ENCODE data around the gene SLC41A3. TPM values are rescaled to one million over a fixed set of nuclear protein-coding genes. Genes with fewer than 3 reads are reported as not detected.

The SLC41A3 gene
- total and polyA plus RNA-seq, 4 donors, result 32.6 to 71.4 (median 66.8) TPM

GRCh38 chr3:126110431-126111125, 26.7 kb upstream of the SLC41A3 start:
- intact Hi-C loops (cut with DNase I), result no loop called here

DNA sequence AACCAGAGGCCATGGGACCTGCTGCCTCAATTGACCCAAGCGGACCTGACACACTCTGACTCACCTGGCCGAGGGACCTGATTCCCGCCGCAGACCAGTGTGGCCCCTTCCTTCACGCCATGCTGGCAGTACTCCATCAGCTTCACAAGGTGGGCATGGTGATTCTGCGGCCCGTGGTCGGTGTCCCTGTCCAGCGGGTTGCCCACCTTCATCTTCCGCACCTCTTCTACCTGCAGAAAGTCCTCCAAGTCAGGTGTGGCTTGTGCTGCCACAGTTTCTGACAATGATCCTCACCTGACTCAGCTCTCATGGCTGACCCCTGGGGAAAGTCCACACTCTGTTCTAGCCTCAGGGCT, 25.9 kb upstream of the SLC41A3 start:
- peaks cover 0 to 3% of the 10 kb centered on the region in 2 donors for H3K36me3 ChIP-seq (ENCODE audit: control insufficient read depth in 1 of 2, insufficient read depth in 2 of 2, low read length in 1 of 2)
- H3K4me1 ChIP-seq (ENCODE audit: control insufficient read depth in 1 of 2, insufficient read depth in 2 of 2, low read length in 2 of 2), result no peaks in the 10 kb centered on the region
- ATAC-seq (ENCODE audit: low FRiP score), result no peak
- H3K27me3 ChIP-seq (ENCODE audit: control insufficient read depth in 1 of 2, insufficient read depth in 2 of 2, low read length in 1 of 2), result no peaks in the 10 kb centered on the region
- H3K4me3 ChIP-seq (ENCODE audit: low read length in 2 of 2), result no peak overlapping the region
- H3K9me3 ChIP-seq (ENCODE audit: control insufficient read depth, low read length), result no peaks in the 10 kb centered on the region
- WGBS, 2 donors, result 94% methylated on average over 9 to 10 of the region's 10 CpGs
- no peak overlapping the region for H3K27ac ChIP-seq (ENCODE audit: low read depth in 1 of 2, low read length in 2 of 2)
- intact Hi-C loops (cut with DNase I), result no loop called here
- peak in 1 of 2 donors; percentile 48 for DNase-seq

More at GRCh38 chr3:126110431-126111125, 26.7 kb upstream of the SLC41A3 start:
- Histone ChIP-seq H3K4me3 (ENCODE audit: low read length in 2 of 2) (no peak overlapping the region), H3K9me3 (ENCODE audit: control insufficient read depth, low read length) (no peaks in the 10 kb centered on the region), H3K4me1 (ENCODE audit: control insufficient read depth in 1 of 2, insufficient read depth in 2 of 2, low read length in 2 of 2) (no peaks in the 10 kb centered on the region), H3K27me3 (ENCODE audit: control insufficient read depth in 1 of 2, insufficient read depth in 2 of 2, low read length in 1 of 2) (no peaks in the 10 kb centered on the region), H3K36me3 (ENCODE audit: control insufficient read depth in 1 of 2, insufficient read depth in 2 of 2, low read length in 1 of 2) (peaks cover 0 to 3% of the 10 kb centered on the region in 2 donors), H3K27ac (ENCODE audit: low read depth in 1 of 2, low read length in 2 of 2) (no peak overlapping the region)
- DNase-seq (peak in 1 of 2 donors; percentile 47), ATAC-seq (ENCODE audit: low FRiP score) (no peak)
- WGBS, 2 donors, result 88 to 94% methylated on average over 12 of the region's 12 CpGs

DNA sequence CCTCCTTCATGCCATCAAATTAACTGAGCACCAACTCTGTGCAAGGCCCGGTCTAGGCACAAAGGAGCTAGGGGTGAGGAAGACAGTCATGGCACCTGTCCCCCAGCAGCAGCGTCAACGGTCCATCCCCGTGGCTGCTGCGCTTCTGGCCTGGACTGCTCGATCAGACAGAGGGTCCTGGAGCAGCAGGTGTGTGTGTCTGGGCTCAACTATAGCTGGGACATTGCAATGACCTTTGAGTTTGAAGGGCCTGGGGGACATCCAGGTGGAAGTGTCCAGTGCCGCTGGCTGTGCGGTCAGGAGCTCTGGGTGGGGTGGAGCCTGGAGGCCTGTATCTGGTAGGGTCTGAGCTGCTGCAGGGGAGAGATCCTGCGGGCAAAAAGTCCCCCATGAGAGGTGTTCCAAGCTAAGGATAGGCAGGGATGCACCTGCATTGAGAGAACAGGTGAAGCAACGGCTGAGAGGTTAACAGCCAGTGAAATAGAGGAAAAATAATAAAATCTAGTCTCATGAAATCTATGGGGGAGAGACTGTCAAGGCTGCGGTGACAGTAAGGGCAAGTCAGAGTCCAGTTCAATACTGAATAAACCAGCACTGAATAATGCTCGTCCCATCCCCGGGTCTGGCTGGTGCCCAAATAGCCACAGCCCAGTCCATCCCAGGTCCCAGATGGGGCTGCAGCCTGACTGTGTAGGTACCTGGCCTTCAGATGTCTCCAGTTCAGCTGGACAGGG, 25.4 kb upstream of the SLC41A3 start:
- Histone ChIP-seq H3K4me1 (ENCODE audit: control insufficient read depth in 1 of 2, insufficient read depth in 2 of 2, low read length in 2 of 2) (no peaks in the 10 kb centered on the region), H3K4me3 (ENCODE audit: low read length in 2 of 2) (no peak overlapping the region), H3K27me3 (ENCODE audit: control insufficient read depth in 1 of 2, insufficient read depth in 2 of 2, low read length in 1 of 2) (no peaks in the 10 kb centered on the region), H3K9me3 (ENCODE audit: control insufficient read depth, low read length) (no peaks in the 10 kb centered on the region), H3K27ac (ENCODE audit: low read depth in 1 of 2, low read length in 2 of 2) (no peak overlapping the region), H3K36me3 (ENCODE audit: control insufficient read depth in 1 of 2, insufficient read depth in 2 of 2, low read length in 1 of 2) (peaks cover 0 to 3% of the 10 kb centered on the region in 2 donors)
- ATAC-seq (ENCODE audit: low FRiP score) (no peak), DNase-seq (no peak)
- intact Hi-C loops (cut with DNase I), result no loop called here
- 92 to 93% methylated on average over 13 of the region's 13 CpGs for WGBS, 2 donors

- Histone ChIP-seq H3K4me1 (ENCODE audit: control insufficient read depth in 1 of 2, insufficient read depth in 2 of 2, low read length in 2 of 2) (no peaks in the 10 kb centered on the region), H3K36me3 (ENCODE audit: control insufficient read depth in 1 of 2, insufficient read depth in 2 of 2, low read length in 1 of 2) (peaks cover 0 to 3% of the 10 kb centered on the region in 2 donors), H3K4me3 (ENCODE audit: low read length in 2 of 2) (no peak overlapping the region), H3K27me3 (ENCODE audit: control insufficient read depth in 1 of 2, insufficient read depth in 2 of 2, low read length in 1 of 2) (no peaks in the 10 kb centered on the region), H3K9me3 (ENCODE audit: control insufficient read depth, low read length) (no peaks in the 10 kb centered on the region), H3K27ac (ENCODE audit: low read depth in 1 of 2, low read length in 2 of 2) (no peak overlapping the region)
- intact Hi-C loops (cut with DNase I), result no loop called here
- DNase-seq, result no peak
- ATAC-seq (ENCODE audit: low FRiP score), result no peak
- WGBS, 2 donors, result 90 to 92% methylated on average over 5 of the region's 5 CpGs
Measured at GRCh38 chr3:126108676-126109050, 24.7 kb upstream of the SLC41A3 start.

DNA sequence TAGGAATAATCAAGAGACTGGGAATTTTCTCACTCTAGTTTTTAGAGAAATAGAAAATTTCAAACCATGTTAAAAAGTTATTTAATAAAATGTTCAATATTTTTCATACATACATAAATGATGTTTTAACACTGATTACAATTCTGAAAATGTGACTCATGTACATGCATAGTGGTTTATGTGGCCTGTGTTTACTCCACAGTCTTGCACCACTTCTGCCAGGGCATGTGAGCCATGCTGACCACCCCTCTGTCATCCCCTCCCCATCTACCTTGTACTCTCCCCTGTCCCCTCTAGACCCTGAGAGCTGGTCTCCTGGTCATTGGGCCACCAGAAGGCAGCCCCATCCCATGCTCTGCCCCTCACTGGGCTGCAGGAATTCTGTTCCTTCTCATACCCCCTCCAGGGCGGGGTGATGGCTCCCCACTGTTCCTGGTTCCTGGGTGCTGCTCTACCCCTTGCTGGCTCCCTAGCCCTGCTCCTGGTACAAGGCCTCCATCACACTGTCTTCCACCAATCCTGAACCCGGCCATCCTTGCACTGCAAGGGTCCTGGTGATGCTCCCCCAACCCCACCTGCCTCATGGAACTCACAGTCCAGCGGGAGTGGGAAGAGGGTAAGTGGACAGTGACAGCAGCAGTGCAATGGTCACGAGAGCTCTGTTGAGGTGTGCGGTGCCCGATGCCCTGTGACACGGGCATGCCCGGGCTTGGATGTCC, 24.2 kb upstream of the SLC41A3 start:
- intact Hi-C loops (cut with DNase I), result no loop called here
- WGBS, 2 donors, result 92 to 95% methylated on average over 8 of the region's 8 CpGs
- ATAC-seq (ENCODE audit: low FRiP score) (no peak), DNase-seq (no peak)
- H3K27ac ChIP-seq (ENCODE audit: low read depth in 1 of 2, low read length in 2 of 2), result no peak overlapping the region
- H3K36me3 ChIP-seq (ENCODE audit: control insufficient read depth in 1 of 2, insufficient read depth in 2 of 2, low read length in 1 of 2), result peaks cover 0 to 3% of the 10 kb centered on the region in 2 donors
- H3K9me3 ChIP-seq (ENCODE audit: control insufficient read depth, low read length), result no peaks in the 10 kb centered on the region
- no peak overlapping the region for H3K4me3 ChIP-seq (ENCODE audit: low read length in 2 of 2)
- no peaks in the 10 kb centered on the region for H3K27me3 ChIP-seq (ENCODE audit: control insufficient read depth in 1 of 2, insufficient read depth in 2 of 2, low read length in 1 of 2)
- no peaks in the 10 kb centered on the region for H3K4me1 ChIP-seq (ENCODE audit: control insufficient read depth in 1 of 2, insufficient read depth in 2 of 2, low read length in 2 of 2)

GRCh38 chr3:126107203-126107939, 23.4 kb upstream of the SLC41A3 start:
- intact Hi-C loops (cut with DNase I), result no loop called here
- Histone ChIP-seq H3K36me3 (ENCODE audit: control insufficient read depth in 1 of 2, insufficient read depth in 2 of 2, low read length in 1 of 2) (peaks cover 0 to 3% of the 10 kb centered on the region in 2 donors), H3K27ac (ENCODE audit: low read depth in 1 of 2, low read length in 2 of 2) (no peak overlapping the region), H3K27me3 (ENCODE audit: control insufficient read depth in 1 of 2, insufficient read depth in 2 of 2, low read length in 1 of 2) (no peaks in the 10 kb centered on the region), H3K9me3 (ENCODE audit: control insufficient read depth, low read length) (no peaks in the 10 kb centered on the region), H3K4me1 (ENCODE audit: control insufficient read depth in 1 of 2, insufficient read depth in 2 of 2, low read length in 2 of 2) (no peaks in the 10 kb centered on the region), H3K4me3 (ENCODE audit: low read length in 2 of 2) (no peak overlapping the region)
- DNase-seq (no peak), ATAC-seq (ENCODE audit: low FRiP score) (no peak)
- WGBS, 2 donors, result 89 to 94% methylated on average over 17 of the region's 17 CpGs

GRCh38 chr3:126106336-126107202, 22.6 kb upstream of the SLC41A3 start:
- Histone ChIP-seq H3K9me3 (ENCODE audit: control insufficient read depth, low read length) (no peaks in the 10 kb centered on the region), H3K36me3 (ENCODE audit: control insufficient read depth in 1 of 2, insufficient read depth in 2 of 2, low read length in 1 of 2) (peaks cover 0 to 3% of the 10 kb centered on the region in 2 donors), H3K4me3 (ENCODE audit: low read length in 2 of 2) (no peak overlapping the region), H3K27me3 (ENCODE audit: control insufficient read depth in 1 of 2, insufficient read depth in 2 of 2, low read length in 1 of 2) (no peaks in the 10 kb centered on the region), H3K27ac (ENCODE audit: low read depth in 1 of 2, low read length in 2 of 2) (no peak overlapping the region), H3K4me1 (ENCODE audit: control insufficient read depth in 1 of 2, insufficient read depth in 2 of 2, low read length in 2 of 2) (no peaks in the 10 kb centered on the region)
- no peak for DNase-seq
- no peak for ATAC-seq (ENCODE audit: low FRiP score)
- WGBS, 2 donors, result 95% methylated on average over 21 of the region's 21 CpGs
- intact Hi-C loops (cut with DNase I), result no loop called here
